Stimulated activated CD8-positive, alpha-beta memory T cell treated with anti-CD3 and anti-CD28 coated beads, Interleukin-4, amount 100 ng/mL, for 24 hours (primary cell): ENCODE results near the gene CCDC186.

ENCODE experiments used
- DNase-seq: peaks from one replicate; pipeline ENCODE4 v3.0.0-alpha.2; 2020; ENCODE audit warnings: low read depth

Gene CCDC186

GRCh38 chr10:114110174-114110972, 63.6 kb downstream of the CCDC186 start:
- DNase-seq, result no peak

- DNase-seq, result no peak
Measured at GRCh38 chr10:114103284-114103683, 70.7 kb downstream of the CCDC186 start.

DNA sequence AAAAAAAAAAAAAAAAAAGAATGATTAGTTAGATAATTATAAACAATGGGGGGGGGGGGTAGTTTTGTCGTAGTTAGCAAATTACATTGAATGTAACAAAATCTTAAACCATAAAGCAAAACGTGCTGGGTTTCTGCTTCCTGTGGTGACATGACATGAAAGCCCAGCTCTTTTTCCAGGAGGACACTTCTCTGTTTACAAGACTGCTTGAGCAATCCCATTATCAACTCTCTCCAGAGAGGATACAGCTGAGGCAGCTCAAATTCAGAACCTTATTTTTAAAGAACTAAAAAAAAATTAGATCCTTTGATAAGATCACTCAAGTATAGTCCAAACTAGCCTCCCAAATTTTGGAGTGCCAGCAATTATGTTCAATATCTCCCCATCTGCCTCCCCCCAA, 71.7 kb downstream of the CCDC186 start:
- no peak for DNase-seq

GRCh38 chr10:114100848-114101741, 72.9 kb downstream of the CCDC186 start:
- no peak for DNase-seq

DNA sequence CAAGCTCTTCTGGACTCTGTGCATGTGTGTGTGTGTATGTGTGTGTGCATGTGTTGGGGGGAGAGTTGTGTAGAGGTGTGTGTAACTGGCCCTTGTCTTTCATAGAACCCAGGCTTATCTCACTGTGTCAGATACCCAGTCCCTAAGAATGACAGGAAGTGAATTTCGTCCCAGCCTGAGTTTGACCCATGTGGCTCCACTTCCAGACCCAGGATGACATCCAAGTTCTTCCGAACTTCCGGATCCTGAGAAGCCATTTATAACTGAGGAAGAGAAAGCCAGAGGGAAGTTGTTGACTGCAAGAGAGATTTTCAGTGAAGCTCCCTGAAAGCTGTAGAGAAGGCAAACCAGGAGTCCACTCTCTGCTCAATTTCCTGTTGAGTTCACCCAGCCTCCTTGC, 77.1 kb downstream of the CCDC186 start:
- DNase-seq, result no peak

- no peak for DNase-seq
Measured at GRCh38 chr10:114095559-114096337, 78.3 kb downstream of the CCDC186 start.

GRCh38 chr10:114094795-114095194, 79.2 kb downstream of the CCDC186 start:
- DNase-seq, result no peak

DNA sequence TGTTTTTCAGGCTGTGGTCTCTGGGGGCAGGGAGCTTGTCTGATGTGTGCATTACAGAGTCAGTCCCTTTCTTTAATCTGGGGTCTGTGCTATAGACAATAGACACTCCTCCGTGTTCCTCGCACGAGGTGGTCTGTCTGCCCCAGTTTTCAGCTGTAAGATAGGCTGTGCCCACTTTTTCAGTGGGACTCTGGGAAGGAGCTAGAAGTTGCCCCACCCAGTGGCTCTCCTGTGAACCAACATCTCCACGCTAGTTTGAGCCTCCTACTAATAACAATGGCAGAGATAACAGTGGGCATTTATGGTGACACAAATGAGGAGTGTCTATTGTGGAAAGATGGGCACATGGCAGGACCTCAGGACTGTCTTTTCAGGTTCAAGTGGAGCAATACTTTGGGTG, 86.3 kb downstream of the CCDC186 start:
- DNase-seq, result no peak

DNA sequence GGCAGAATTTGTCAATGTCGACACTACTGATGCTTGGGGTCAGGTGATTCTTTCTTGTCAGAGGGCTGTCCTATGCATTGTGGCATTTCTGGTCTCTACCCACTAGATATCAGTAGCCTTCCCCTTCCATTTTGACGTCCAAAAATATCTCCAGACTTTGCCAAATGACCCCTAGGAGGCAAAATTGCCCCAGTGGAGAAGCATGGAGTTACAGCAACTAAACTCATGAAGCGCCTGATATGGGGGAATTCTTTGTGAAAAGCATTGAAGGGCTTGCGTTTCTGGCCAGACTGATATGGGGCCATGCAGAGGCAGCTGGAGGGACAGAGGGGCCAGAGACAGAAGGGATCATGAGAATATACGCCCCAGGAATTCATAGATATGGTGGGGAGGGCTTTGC, 86.7 kb downstream of the CCDC186 start:
- no peak for DNase-seq

GRCh38 chr10:114084215-114084614, 89.8 kb downstream of the CCDC186 start:
- DNase-seq, result no peak

- no peak for DNase-seq
Measured at GRCh38 chr10:114083040-114083439, 91.0 kb downstream of the CCDC186 start.

GRCh38 chr10:114081911-114082583, 92.0 kb downstream of the CCDC186 start:
- no peak for DNase-seq

- no peak for DNase-seq
Measured at GRCh38 chr10:114079421-114079820, 94.6 kb downstream of the CCDC186 start.

GRCh38 chr10:114078346-114078745, 95.7 kb downstream of the CCDC186 start:
- no peak for DNase-seq

- no peak for DNase-seq
Measured at GRCh38 chr10:114077815-114078219, 96.2 kb downstream of the CCDC186 start.

- DNase-seq, result no peak
Measured at GRCh38 chr10:114077347-114077746, 96.7 kb downstream of the CCDC186 start.

GRCh38 chr10:114075093-114075492, 98.9 kb downstream of the CCDC186 start:
- DNase-seq, result no peak

- peak; percentile 4 for DNase-seq
Measured at GRCh38 chr10:114073395-114074186, 100.4 kb downstream of the CCDC186 start.

DNA sequence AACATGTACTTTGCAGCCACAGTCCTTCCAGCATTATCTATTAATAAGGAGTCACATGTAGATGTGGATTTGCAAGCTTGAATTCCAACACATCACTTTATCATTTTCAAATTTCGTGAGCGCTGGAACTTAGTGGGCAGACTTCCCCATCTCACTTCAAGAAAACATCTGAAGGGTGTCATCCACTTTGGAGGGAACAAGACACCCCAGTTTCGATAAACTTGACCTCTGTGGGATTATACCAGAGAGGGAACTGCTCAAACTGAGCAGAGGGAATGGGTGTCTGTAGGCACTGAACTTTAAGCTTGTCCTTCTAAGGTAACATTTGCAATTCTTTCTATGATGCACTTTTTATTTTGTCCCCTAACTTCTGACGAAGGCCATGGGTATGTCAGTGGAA, 102.8 kb downstream of the CCDC186 start:
- no peak for DNase-seq
